Activated T-cell treated with anti-CD3 and anti-CD28 coated beads, Interleukin-2, amount 50 U/mL, for 72 hours (primary cell): ENCODE results near the gene KRT12. TPM values are rescaled to one million over a fixed set of nuclear protein-coding genes. Genes with fewer than 3 reads are reported as not detected.

Experiments
- ATAC-seq, 2 donors: fragments of 150-1000 bp; cut with Tn5 transposase; replicated peaks in 1 of 2; 2 replicates each; pipeline ENCODE4 v1.10.0; 2021; ENCODE audit warnings: moderate library complexity in 2 of 2, mild to moderate bottlenecking in 1 of 2
- DNase-seq, 2 donors: peaks; one replicate each; pipeline ENCODE4 v3.0.0; 2021 to 2022; ENCODE audit warnings: mixed read lengths in 1 of 2
- H3K27ac Mint-ChIP-seq: one replicate; pipeline ENCODE4 v1.8.0; 2022; ENCODE audit warnings: mild to moderate bottlenecking, moderate library complexity, mixed read lengths
- H3K27me3 Mint-ChIP-seq: one replicate; pipeline ENCODE4 v1.8.0; 2022; ENCODE audit warnings: low read depth, mixed read lengths
- H3K36me3 Mint-ChIP-seq, 2 donors: one replicate each; pipeline ENCODE4 v1.8.0; 2022; ENCODE audit warnings: mixed read lengths in 2 of 2, mild to moderate bottlenecking in 1 of 2; ENCODE audit not compliant: insufficient read depth in 2 of 2
- H3K4me1 Mint-ChIP-seq: one replicate; pipeline ENCODE4 v1.8.0; 2022; ENCODE audit warnings: low read depth, mixed read lengths
- H3K4me3 Mint-ChIP-seq, 2 donors: one replicate each; pipeline ENCODE4 v1.8.0; 2022; ENCODE audit warnings: mild to moderate bottlenecking in 2 of 2, mixed read lengths in 2 of 2, moderate library complexity in 2 of 2
- H3K9me3 Mint-ChIP-seq, 2 donors: one replicate each; pipeline ENCODE4 v1.8.0; 2022; ENCODE audit warnings: mixed read lengths in 2 of 2
- total RNA-seq, 2 donors: library from RNA; stranded (reverse); gene quantifications; one replicate each; pipeline ENCODE4 v1.2.3, GENCODE V29; 2022

Gene KRT12
- total RNA-seq, 2 donors from 2014 or later, result not detected

DNA sequence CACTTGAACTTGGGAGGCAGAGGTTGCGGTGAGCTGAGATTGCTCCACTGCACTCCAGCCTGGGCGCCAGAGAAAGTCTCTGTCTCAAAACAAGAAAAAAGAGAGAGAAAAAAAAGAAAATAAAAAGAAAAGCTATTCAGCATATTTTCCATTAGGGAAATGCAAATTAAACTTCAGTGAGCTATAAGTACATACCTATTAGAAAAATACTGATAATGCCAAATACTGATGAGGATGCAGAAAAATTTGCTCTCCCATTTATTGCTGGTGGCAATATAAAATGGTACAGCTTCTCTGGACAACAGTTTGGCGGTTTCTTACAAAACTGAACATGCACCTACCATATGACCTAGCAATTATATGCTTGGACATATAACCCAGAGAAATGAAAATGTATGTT is 54.4 kb downstream of the KRT12 start:
- H3K27ac Mint-ChIP-seq, result no peak overlapping the region
- no peak for DNase-seq
- ATAC-seq, result no peak
- H3K4me3 Mint-ChIP-seq, result no peak overlapping the region
- peaks cover 5% of the 10 kb centered on the region for H3K4me1 Mint-ChIP-seq
- H3K9me3 Mint-ChIP-seq, result peaks cover 0 to 3% of the 10 kb centered on the region in 2 donors
- peaks cover 60% of the 10 kb centered on the region for H3K27me3 Mint-ChIP-seq
- peaks cover 7 to 8% of the 10 kb centered on the region in 2 donors for H3K36me3 Mint-ChIP-seq

Other genes starting within 250 kb of the KRT12 start
- gene SMARCE1, start 219.4 kb downstream of the KRT12 start, total RNA-seq, result 100 to 1,000 TPM in 1 of 2 donors, 10 to 100 TPM in 1; 98.1 to 114 TPM
- not detected for gene KRT222, start 202.0 kb downstream of the KRT12 start, total RNA-seq
- not detected for gene KRT24, start 163.5 kb downstream of the KRT12 start, total RNA-seq
- not detected for gene KRT25, start 111.9 kb downstream of the KRT12 start, total RNA-seq
- gene KRT26, start 95.0 kb downstream of the KRT12 start, total RNA-seq, result not detected
- not detected for gene KRT27, start 84.7 kb downstream of the KRT12 start, total RNA-seq
- gene KRT28, start 67.3 kb downstream of the KRT12 start, total RNA-seq, result not detected
- gene KRT10, start 44.6 kb downstream of the KRT12 start, total RNA-seq, result 10 to 100 TPM; 59.1 to 59.3 TPM
- not detected for gene KRT20, start 18.0 kb upstream of the KRT12 start, total RNA-seq
- not detected for gene KRT23, start 70.4 kb upstream of the KRT12 start, total RNA-seq
- gene KRT39, start 99.7 kb upstream of the KRT12 start, total RNA-seq, result not detected
- gene KRT40, start 117.1 kb upstream of the KRT12 start, total RNA-seq, result not detected
- gene KRTAP3-3, start 126.9 kb upstream of the KRT12 start, total RNA-seq, result not detected
- not detected for gene KRTAP3-2, start 132.7 kb upstream of the KRT12 start, total RNA-seq
- gene KRTAP3-1, start 141.9 kb upstream of the KRT12 start, total RNA-seq, result not detected
- not detected for gene KRTAP1-5, start 160.0 kb upstream of the KRT12 start, total RNA-seq
- not detected for gene KRTAP1-4, start 163.0 kb upstream of the KRT12 start, total RNA-seq
- not detected for gene KRTAP1-3, start 167.7 kb upstream of the KRT12 start, total RNA-seq
- not detected for gene KRTAP1-1, start 174.2 kb upstream of the KRT12 start, total RNA-seq
- not detected for gene KRTAP2-1, start 180.1 kb upstream of the KRT12 start, total RNA-seq
- not detected for gene KRTAP2-2, start 188.0 kb upstream of the KRT12 start, total RNA-seq
- not detected for gene KRTAP2-3, start 192.9 kb upstream of the KRT12 start, total RNA-seq
- gene KRTAP2-4, start 198.7 kb upstream of the KRT12 start, total RNA-seq, result not detected
- not detected for gene KRTAP4-7, start 216.9 kb upstream of the KRT12 start, total RNA-seq
- not detected for gene KRTAP4-8, start 230.9 kb upstream of the KRT12 start, total RNA-seq
- not detected for gene KRTAP4-16, start 235.0 kb upstream of the KRT12 start, total RNA-seq
- not detected for gene KRTAP4-9, start 238.2 kb upstream of the KRT12 start, total RNA-seq